Measurements from ENCODE around the gene SMAP2.
A peak's percentile ranks its signal among the peaks of the same experiment; 100 is the strongest.

SMAP2 gene

GRCh38 chr1:40391688-40392145 is 18.2 kb downstream of the SMAP2 start:
- DNase-seq: peak; percentile 83

DNA sequence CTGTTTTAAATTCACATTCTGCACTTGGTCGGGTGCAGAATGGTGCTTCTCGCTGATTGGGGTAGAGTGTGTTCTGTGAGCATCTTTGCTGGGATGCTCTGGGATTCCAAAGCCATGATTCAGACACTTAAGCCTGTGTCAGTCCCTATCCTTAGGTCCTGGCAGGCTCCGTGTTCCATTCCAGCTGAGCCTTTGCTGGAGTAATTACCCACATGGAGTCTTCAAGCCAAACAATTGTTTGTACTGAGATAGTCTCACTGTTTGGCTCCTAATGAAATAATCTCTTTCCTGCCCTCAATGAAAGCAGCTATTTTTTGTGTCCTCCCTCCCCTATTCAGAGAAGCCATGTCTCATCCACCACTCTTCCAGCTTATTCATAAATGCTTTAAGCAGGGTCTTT is 18.7 kb downstream of the SMAP2 start:
- DNase-seq: peak; percentile 74

- DNase-seq: peak; percentile 3
Measured at GRCh38 chr1:40393173-40393572, 19.6 kb downstream of the SMAP2 start.

DNA sequence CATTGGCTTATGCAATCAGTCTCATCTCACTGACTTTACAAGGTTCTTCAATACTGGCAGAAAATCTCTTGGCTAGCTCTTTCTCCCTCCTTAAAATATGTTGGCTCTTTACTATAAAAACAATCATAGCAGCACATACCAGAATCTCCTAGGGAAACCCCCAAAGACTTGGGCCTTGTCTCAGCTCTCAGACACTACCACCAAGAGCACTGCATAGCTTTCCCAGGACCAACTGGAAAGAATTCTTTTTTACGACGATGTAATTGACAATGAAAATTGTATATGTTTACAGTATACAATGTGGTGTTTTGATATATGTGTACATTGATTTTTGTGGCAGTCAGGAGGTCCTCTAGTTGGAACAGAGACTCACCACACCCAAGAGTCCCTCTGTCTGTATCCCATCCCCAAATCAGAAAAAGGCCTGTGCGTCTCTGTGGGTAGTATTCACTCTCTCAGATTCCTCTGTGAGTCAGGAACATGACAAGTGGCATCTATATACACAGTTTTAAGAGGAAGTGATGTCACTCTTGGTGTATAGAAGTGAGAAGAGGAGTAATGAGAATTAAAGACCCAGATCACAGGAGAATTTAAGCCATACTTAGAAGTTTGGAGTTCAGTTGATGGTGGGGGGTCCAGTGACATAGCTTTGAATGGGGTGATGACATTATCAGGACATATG is 21.1 kb downstream of the SMAP2 start:
- no peak for DNase-seq

DNA sequence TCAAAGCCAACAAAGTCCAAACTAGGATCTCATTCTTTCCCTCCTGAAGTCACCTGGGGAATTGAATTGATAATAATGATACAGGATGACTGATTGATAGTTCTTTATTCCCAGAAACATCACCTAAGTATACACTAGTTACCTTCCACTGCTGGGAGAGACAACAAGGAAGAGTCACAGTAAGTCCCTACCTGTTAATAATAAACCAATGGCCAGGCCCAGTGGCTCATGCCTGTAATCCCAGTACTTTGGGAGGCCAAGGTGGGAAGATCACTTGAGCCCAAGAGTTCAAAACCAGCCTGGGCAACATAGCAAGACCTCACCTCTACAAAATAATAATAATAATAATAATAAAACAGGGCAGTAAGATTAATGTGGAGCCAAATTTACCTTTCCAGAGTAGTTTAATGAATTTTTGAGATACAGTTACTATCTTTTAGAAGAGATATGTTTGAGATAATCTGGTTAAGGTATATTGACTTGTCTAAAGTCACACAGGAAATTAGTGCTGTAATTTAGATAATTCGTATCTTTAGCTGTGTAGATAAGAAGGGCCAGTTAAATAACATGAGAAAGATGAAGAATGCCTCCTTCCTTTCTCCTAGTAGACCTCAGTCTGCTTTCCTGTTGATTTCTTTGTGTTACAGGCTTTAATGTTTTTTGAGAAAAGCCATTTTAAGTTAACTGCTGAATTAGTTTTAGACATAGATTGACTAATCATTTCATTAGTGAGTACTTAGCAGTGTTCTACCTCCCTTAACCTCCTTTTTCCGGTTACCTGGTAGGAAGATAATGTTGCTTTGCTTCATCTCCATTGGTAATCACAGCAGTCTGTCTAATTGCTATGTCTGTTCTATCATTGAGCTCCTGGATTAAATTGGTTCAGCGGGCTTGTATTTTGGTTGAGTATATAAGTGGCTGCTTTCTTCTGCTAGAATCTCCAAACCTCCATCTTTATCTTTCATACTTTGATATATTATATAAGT is 22.0 kb downstream of the SMAP2 start:
- DNase-seq: no peak

DNA sequence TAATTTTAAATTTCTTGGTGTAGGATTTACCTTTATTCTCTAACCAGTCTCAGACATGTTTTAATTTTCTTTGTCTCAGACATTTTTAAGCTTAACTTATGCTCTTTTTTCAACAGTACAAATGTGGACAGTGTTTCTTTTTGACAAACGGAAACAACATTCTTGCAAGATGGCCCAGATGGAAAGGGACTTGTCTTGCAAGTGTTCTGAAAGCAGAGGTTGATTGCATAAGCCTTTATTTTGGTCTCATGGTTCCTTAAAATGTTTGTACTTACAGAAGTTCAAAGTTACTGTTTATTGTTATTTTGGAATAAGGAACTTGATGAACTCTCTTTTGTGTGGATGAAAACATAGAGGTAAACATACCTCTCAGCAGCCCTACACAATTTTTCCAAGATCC is 22.9 kb downstream of the SMAP2 start:
- DNase-seq: no peak

DNA sequence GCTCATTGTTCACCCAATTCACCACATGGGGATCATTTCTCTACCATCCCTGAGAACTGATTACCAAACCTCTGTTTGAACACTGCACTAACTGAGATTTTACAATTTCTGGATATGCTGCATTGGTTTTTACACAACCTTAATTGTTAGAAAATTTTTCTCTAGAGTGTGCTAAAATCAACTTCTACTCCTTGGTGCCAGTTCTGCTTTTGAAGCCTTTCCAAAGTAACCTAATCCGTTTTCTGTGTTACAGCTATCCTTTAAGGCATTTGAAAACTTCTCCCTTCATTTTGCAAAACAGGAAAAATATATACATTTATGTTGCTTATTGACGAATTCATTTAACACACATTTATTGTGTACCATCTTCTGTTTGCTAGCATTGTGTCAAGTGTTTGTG is 23.7 kb downstream of the SMAP2 start:
- no peak for DNase-seq

DNA sequence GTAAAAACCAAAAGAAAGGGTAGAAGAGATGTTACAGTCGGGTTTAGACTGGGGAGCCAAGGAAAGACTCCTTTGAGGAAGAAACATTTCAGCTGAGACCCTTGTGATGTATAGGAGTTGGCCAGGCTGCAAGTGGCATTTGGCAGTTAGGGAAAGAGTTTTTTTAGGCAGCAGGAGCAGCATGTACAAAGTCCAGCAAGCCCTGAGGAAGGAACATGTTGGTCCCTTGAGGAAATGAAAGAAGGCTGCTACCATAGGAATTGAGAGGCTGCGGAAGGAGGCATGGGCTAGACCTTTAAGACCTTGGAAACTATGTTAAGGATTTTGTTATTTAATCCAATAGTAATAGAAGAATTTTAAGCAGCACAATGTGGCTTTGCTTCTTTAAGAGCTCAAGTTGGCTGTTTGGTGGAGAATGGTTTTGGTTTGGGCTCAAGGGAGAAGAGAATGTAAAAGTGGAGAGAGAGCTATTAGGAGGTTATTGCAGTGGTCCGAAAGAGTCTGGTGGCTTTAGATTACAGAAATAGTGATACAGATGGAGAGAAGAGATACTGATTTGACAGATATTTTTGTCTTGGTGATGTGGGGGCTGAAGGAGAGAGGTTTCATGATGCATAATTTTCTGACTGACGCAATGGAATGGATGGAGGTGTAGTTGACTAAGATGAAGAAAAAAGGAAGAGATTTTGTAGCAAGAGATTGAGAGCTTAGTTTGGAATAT is 26.6 kb downstream of the SMAP2 start:
- DNase-seq: no peak

- no peak for DNase-seq
Measured at GRCh38 chr1:40401473-40402201, 28.1 kb downstream of the SMAP2 start.

- DNase-seq: peak; percentile 48
Measured at GRCh38 chr1:40404670-40405462, 31.3 kb downstream of the SMAP2 start.

- DNase-seq: no peak
Measured at GRCh38 chr1:40405812-40406211, 32.3 kb downstream of the SMAP2 start.

- no peak for DNase-seq
Measured at GRCh38 chr1:40407453-40407852, 33.9 kb downstream of the SMAP2 start.

DNA sequence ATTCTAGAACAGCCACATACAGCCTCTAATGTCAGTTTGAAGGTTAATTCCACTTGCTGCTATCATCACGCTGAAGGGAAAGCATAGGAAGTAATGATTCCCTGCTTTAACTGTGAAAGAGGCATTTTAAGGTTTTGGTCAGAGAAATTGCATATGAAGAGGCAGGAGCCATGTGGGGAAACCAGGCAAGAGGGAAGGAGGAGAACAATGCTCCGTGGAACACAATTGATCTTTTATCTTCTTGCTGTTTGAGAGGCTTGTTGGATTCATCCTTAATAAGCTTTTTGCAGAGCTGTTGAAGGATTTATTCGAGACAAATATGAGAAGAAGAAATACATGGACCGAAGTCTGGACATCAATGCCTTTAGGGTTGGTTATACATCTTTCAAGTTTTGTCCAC is 35.9 kb downstream of the SMAP2 start:
- DNase-seq: no peak

GRCh38 chr1:40411294-40411693 is 37.8 kb downstream of the SMAP2 start:
- peak; percentile 2 for DNase-seq

- DNase-seq: no peak
Measured at GRCh38 chr1:40411843-40412242, 38.3 kb downstream of the SMAP2 start.

DNA sequence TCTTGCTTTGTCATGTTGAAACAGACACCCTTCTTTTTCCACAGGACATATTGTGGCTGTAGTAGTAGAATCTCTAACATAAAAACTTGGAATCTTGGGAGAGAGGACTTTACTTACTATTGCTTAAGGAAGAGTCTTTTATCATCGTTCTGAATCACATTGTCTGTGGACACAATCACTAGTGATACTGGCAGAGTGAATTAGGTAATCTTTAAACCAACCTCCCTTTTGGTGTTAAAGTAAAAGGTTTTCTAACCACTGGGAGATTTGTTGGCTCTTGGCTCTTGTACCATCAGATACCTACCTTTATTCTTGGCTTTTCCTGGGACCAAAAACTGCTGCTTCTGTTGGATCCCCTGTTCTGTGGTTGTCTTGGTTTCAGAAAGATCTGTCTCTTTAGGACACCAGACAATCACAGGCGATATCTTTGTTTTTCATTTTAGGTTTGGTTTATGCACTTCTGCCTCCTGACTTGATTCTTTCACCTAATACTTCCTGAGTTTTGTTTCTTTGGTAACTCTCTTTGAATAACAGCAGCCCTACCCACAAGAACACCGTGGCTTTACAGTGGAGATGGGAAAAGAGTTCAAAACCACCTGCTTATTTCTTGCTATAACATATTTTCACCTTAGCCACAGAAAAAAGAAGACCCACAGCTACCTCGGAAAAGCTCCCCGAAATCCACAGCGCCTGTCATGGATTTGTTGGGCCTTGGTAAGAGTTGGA is 40.2 kb downstream of the SMAP2 start:
- DNase-seq: no peak

- DNase-seq: no peak
Measured at GRCh38 chr1:40414331-40414730, 40.8 kb downstream of the SMAP2 start.

DNA sequence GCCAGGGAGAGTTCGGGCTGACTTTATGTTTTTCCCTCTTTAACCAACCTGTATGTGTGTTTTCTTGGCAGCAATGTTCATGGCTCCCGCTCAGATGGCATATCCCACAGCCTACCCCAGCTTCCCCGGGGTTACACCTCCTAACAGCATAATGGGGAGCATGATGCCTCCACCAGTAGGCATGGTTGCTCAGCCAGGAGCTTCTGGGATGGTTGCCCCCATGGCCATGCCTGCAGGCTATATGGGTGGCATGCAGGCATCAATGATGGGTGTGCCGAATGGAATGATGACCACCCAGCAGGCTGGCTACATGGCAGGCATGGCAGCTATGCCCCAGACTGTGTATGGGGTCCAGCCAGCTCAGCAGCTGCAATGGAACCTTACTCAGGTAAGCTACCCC is 43.2 kb downstream of the SMAP2 start:
- no peak for DNase-seq

- DNase-seq: no peak
Measured at GRCh38 chr1:40421431-40422384, 48.2 kb downstream of the SMAP2 start.

Data from NCI-H146 (cell line).